ENCODE data around the gene CPLANE2. TPM values are rescaled to one million over a fixed set of nuclear protein-coding genes. Genes with fewer than 3 reads are reported as not detected.

The CPLANE2 gene
- total RNA-seq, 1 donor from 2014 or later: 3.0 TPM

DNA sequence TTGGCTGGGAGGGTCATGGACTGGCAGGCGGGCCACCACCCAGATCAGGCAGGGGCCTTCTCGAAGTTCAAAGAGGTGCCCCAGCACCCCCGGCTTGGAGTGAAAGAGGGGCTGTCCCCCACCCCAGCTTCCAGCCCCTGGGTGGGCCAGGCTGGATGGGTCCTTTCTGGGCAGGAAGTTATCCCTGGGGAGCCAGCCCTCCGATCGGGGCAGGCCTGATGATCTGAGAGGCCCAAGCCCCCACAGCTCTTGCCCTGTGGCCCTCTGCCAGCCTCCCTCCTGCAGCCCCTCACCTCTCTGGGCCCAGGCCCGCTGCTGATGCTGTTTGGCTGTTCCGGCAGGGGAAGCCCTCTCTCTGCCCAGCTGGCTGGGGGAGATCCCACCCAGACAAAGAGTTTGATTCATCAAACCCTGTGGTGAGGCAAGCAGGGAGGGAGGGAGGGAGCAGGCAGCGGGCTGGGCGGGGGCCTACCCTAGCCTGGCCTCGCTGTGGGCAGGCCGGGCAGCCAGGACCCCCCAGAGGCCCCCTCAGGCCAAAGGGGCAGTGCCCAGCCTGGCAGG is 27.1 kb downstream of the CPLANE2 start:
- Mint-ChIP-seq H3K27ac (no peak overlapping the region), H3K9me3 (no peaks in the 10 kb centered on the region), H3K4me3 (no peak overlapping the region), H3K4me1 (peaks cover 33% of the 10 kb centered on the region), H3K27me3 (ENCODE audit: insufficient read depth, low read depth) (peaks cover 15% of the 10 kb centered on the region), H3K36me3 (no peaks in the 10 kb centered on the region)
- peaks cover 28% of the 10 kb centered on the region for H3F3A ChIP-seq (ENCODE audit: low read depth)
- no peaks in the 10 kb centered on the region for H4K20me1 ChIP-seq (ENCODE audit: low read depth)
- no peak overlapping the region for H3K4me3 ChIP-seq
- no peaks in the 10 kb centered on the region for H3K9me3 ChIP-seq (ENCODE audit: low read depth)
- TF ChIP-seq EZH2phosphoT487 (IDR thresholded peaks at IDR 0.05): no peak
- TF ChIP-seq, protein P1, sequence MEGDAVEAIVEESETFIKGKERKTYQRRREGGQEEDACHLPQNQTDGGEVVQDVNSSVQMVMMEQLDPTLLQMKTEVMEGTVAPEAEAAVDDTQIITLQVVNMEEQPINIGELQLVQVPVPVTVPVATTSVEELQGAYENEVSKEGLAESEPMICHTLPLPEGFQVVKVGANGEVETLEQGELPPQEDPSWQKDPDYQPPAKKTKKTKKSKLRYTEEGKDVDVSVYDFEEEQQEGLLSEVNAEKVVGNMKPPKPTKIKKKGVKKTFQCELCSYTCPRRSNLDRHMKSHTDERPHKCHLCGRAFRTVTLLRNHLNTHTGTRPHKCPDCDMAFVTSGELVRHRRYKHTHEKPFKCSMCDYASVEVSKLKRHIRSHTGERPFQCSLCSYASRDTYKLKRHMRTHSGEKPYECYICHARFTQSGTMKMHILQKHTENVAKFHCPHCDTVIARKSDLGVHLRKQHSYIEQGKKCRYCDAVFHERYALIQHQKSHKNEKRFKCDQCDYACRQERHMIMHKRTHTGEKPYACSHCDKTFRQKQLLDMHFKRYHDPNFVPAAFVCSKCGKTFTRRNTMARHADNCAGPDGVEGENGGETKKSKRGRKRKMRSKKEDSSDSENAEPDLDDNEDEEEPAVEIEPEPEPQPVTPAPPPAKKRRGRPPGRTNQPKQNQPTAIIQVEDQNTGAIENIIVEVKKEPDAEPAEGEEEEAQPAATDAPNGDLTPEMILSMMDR (IDR thresholded peaks at IDR 0.05): no peak
- TF ChIP-seq EZH2 (IDR thresholded peaks at IDR 0.05): no peak
- H3K36me3 ChIP-seq: no peaks in the 10 kb centered on the region
- no peaks in the 10 kb centered on the region for H3K79me2 ChIP-seq (ENCODE audit: low read depth)
- no peak overlapping the region for H3K27ac ChIP-seq
- H3K27me3 ChIP-seq: peaks cover 13% of the 10 kb centered on the region
- peaks cover 15% of the 10 kb centered on the region for H3K4me1 ChIP-seq
- H3K4me2 ChIP-seq: peak overlapping the region; percentile 56
- H3K9ac ChIP-seq: peak overlapping the region; percentile 38
- DNase-seq (ENCODE audit: low spot score): peak; percentile 27
- H2AFZ ChIP-seq (replicated peaks): no peak overlapping the region

DNA sequence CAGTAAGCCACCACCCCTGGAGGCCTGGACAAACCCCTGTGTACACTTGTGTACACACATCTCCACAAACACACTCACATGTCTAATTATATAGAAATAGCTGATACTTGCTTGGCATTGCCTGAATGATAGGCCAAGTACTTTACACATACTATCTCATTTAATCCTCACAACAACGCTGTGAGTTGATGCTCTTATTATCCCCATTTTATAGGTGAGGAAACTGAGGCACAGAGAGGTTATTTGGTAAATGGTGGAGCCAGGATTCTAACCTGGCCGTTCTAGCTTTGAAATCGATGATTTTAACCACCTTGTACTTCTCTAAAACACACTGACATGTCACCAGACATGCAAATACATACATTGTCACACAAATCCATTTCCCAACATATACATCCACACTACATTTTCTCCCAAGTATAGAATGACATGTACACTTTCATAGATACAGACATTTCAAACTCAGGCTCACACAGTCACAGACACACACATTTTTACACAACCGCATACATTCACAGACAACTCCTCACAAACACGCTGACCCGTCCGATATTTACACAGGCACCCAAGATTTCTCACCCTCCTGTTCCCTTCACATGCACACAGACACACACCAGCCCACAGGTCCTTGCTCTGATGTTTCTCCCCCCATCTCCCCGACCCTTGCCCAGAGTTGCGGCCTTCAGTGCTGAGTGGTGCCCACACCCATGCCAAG is 27.7 kb downstream of the CPLANE2 start:
- TF ChIP-seq EZH2 (IDR thresholded peaks at IDR 0.05): no peak
- TF ChIP-seq, protein P1 (IDR thresholded peaks at IDR 0.05): no peak
- TF ChIP-seq EZH2phosphoT487 (IDR thresholded peaks at IDR 0.05): no peak
- Histone ChIP-seq H3K9ac (no peak overlapping the region), H3K27me3 (peaks cover 13% of the 10 kb centered on the region), H3F3A (ENCODE audit: low read depth) (peaks cover 28% of the 10 kb centered on the region), H4K20me1 (ENCODE audit: low read depth) (no peaks in the 10 kb centered on the region), H3K79me2 (ENCODE audit: low read depth) (no peaks in the 10 kb centered on the region), H2AFZ (replicated peaks) (no peak overlapping the region), H3K4me1 (peaks cover 15% of the 10 kb centered on the region), H3K4me2 (peak overlapping the region; percentile 56), H3K36me3 (no peaks in the 10 kb centered on the region), H3K4me3 (no peak overlapping the region), H3K9me3 (ENCODE audit: low read depth) (no peaks in the 10 kb centered on the region), H3K27ac (no peak overlapping the region)
- no peaks in the 10 kb centered on the region for H3K36me3 Mint-ChIP-seq
- no peak for DNase-seq (ENCODE audit: low spot score)
- H3K27me3 Mint-ChIP-seq (ENCODE audit: insufficient read depth, low read depth): peaks cover 14% of the 10 kb centered on the region
- H3K9me3 Mint-ChIP-seq: no peaks in the 10 kb centered on the region
- peaks cover 33% of the 10 kb centered on the region for H3K4me1 Mint-ChIP-seq
- peak overlapping the region; percentile 86 for H3K27ac Mint-ChIP-seq
- peak overlapping the region; percentile 25 for H3K4me3 Mint-ChIP-seq

DNA sequence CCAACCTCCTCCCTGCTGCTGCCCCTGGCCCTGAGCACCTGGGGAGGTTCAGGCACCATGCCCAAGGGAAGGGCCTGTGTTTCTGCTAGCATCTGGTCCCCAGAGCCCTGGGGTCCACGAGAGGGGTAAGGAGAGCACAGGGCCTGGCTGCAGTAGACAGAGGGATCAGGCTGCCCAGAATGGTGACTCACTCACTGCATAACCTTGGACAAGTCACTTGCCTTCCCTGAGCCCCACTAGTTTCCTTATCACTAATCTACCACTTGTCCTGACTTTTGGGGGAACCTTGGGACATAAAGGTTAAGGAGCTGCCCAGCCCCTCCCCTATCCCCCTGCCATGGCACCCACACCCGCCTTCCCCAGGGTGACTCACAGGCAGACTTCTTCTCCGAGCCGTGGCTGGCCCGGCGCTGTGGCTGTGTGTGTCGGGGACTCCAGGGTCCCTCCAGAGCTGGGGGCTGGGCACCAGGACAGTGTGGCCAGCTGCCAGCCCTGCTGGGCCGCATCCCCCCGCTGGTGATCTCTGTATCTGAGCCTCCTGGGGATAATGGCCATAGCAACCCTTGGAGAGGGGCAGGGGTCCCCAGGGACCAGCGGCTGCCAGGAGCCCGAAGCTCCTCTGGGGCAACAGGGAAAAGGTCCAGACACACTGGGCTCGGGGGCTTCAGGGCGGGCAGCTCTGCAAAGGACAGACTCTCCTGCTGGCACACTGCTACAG is 28.6 kb downstream of the CPLANE2 start:
- peaks cover 32% of the 10 kb centered on the region for H3K4me1 Mint-ChIP-seq
- no peaks in the 10 kb centered on the region for H3K36me3 Mint-ChIP-seq
- no peak overlapping the region for H3K27ac Mint-ChIP-seq

More for the DNA sequence above, 28.6 kb downstream of the CPLANE2 start:
- DNase-seq (ENCODE audit: low spot score): no peak
- Histone ChIP-seq H3K79me2 (ENCODE audit: low read depth) (no peaks in the 10 kb centered on the region), H3F3A (ENCODE audit: low read depth) (peaks cover 28% of the 10 kb centered on the region), H3K4me3 (no peak overlapping the region), H3K9me3 (ENCODE audit: low read depth) (no peaks in the 10 kb centered on the region), H2AFZ (replicated peaks) (no peak overlapping the region), H4K20me1 (ENCODE audit: low read depth) (no peaks in the 10 kb centered on the region), H3K27me3 (peaks cover 13% of the 10 kb centered on the region), H3K9ac (no peak overlapping the region), H3K27ac (no peak overlapping the region), H3K4me2 (no peak overlapping the region), H3K36me3 (no peaks in the 10 kb centered on the region), H3K4me1 (peaks cover 15% of the 10 kb centered on the region)
- TF ChIP-seq, protein P1 (IDR thresholded peaks at IDR 0.05): no peak
- no peak for TF ChIP-seq EZH2phosphoT487 (IDR thresholded peaks at IDR 0.05)
- no peak for TF ChIP-seq EZH2 (IDR thresholded peaks at IDR 0.05)
- H3K27me3 Mint-ChIP-seq (ENCODE audit: insufficient read depth, low read depth): peaks cover 13% of the 10 kb centered on the region
- H3K9me3 Mint-ChIP-seq: no peaks in the 10 kb centered on the region
- H3K4me3 Mint-ChIP-seq: no peak overlapping the region

Data from neural progenitor cell (in vitro differentiated cells).